Activated CD8-positive, alpha-beta memory T cell treated with anti-CD3 and anti-CD28 coated beads for 36 hours (primary cell): ENCODE data around the gene TMOD4. TPM values are rescaled to one million over a fixed set of nuclear protein-coding genes. Genes with fewer than 3 reads are reported as not detected.
"Not testable (repeated sequence)": the region's sequence is repeated elsewhere in the genome, so short reads cannot be mapped to it uniquely, and the experiment has no call there.

ENCODE experiments used
- CTCF ChIA-PET: fragments of 350-600 bp; sonication (Branson Sonifier 250); formaldehyde crosslinking; loops from one replicate; lab custom pipeline; 2021; ENCODE audit warnings: antibody characterized with exemption; lab: Charles Lee
- POLR2A ChIA-PET: fragments of 350-600 bp; sonication (Branson Sonifier 250); formaldehyde crosslinking; loops from one replicate; lab custom pipeline; 2021; ENCODE audit warnings: antibody characterized with exemption; lab: Charles Lee
- total RNA-seq, 2 experiments: library from RNA; stranded (reverse); gene quantifications; one replicate each; pipeline ENCODE4 v1.2.3, GENCODE V29; 2021

The TMOD4 gene
- 1 to 10 TPM in 1 of 2 experiments, under 1 TPM in 1; 0.78 to 2.1 TPM for total RNA-seq

- ChIA-PET CTCF (no interaction called here), POLR2A (no interaction called here)
Measured at GRCh38 chr1:151175863-151176262, at the start of gene TMOD4. Gene TMOD4, minus strand, starts transcription at chr1:151175981. Its CDS starts 1,106 bp downstream, at chr1:151174875.

- CTCF ChIA-PET: interaction anchor here (0.6 kb wide), 1 partner anchor 150 kb away, joined by 3 read pairs; no protein-coding TSS in a partner anchor
- POLR2A ChIA-PET: no interaction called here
Measured at GRCh38 chr1:151222130-151222529, 46.3 kb upstream of the TMOD4 start.

DNA sequence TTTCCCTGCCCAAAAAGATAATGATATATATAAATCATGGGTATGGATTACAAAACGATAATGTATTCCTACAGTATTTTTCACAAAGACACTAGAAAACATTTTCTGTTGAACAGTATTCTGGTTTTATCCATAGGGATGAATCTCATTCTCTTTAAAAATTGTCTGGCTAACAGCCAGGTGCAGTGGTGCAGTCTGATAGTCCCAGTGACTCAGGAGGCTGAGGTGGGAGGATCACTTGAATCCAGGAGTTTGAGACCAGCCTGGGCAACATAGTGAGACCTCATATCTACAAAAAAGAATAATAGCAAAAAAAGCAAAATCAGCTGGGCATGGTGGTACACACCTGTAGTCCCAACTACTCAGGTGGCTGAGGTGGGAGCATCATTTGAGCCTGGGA, 45.8 kb upstream of the TMOD4 start:
- ChIA-PET POLR2A (no interaction called here), CTCF (no interaction called here)

- ChIA-PET POLR2A (no interaction called here), CTCF (no interaction called here)
Measured at GRCh38 chr1:151213560-151213959, 37.8 kb upstream of the TMOD4 start.

DNA sequence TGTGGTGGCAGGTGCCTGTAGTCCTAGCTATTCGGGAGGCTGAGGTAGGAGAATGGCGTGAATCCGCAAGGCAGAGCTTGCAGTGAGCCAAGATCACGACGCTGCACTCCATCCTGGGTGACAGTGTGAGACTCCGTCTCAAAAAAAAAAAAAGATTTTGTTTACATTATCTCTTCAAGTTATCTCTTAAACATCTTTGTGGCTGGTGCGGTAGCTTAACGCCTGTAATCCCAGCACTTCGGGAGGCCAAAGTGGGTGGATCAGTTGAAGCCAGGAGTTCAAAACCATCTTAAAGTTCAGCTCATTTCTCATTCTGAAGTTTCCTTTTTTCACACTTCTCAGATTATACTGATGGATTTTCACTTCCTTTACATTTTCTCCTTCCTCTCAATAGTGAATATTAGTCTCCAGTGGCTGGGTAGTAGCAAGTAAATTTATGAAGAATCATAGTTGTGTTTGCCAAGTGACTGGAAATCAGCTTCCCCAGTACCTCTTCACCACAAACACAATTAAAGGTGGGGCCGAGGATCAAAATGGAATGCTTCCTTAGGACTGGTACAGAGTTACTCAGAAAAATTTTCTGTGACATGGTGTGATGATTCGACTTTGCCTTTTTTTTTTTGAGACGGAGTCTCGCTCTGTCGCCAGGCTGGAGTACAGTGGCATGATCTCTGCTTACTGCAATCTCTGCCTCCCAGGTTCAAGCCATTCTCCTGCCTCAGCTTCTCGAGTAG, 36.4 kb upstream of the TMOD4 start:
- CTCF ChIA-PET: interaction anchor here (1.0 to 1.9 kb wide), 2 partner anchors 40 to 490 kb away, joined by 5 to 7 read pairs; no protein-coding TSS in a partner anchor
- POLR2A ChIA-PET: no interaction called here

GRCh38 chr1:151210830-151211229, 35.0 kb upstream of the TMOD4 start:
- POLR2A ChIA-PET: no interaction called here
- CTCF ChIA-PET: interaction anchor here (1.9 kb wide), 1 partner anchor 41 kb away, joined by 7 read pairs; no protein-coding TSS in a partner anchor

DNA sequence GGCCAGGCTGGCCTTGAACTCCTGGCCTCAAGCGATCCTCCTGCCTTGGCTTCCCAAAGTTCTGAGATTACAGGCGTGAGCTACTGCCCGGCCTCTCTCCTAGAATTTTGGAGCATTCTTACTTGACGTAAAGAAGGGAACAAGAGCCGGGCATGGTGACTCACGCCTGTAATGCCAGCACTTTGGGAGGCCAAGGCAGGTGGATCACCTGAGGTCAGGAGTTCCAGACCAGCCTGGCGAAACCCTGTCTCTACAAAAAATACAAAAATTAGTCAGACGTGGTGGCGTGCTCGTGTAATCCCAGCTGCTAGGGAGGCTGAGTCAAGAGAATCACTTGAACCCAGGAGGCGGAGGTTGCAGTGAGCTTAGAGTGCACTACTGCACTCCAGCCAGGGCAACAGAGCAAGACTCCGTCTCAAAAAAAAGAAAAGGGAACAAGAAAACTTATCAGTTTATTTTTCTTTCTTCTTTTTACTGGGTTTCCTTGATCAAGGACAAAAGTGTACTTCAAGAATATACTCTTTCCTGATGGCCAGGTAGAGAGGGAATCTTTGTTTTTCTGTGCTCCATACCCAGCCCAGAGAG, 29.7 kb upstream of the TMOD4 start:
- CTCF ChIA-PET, POLR2A ChIA-PET: not testable (repeated sequence)

DNA sequence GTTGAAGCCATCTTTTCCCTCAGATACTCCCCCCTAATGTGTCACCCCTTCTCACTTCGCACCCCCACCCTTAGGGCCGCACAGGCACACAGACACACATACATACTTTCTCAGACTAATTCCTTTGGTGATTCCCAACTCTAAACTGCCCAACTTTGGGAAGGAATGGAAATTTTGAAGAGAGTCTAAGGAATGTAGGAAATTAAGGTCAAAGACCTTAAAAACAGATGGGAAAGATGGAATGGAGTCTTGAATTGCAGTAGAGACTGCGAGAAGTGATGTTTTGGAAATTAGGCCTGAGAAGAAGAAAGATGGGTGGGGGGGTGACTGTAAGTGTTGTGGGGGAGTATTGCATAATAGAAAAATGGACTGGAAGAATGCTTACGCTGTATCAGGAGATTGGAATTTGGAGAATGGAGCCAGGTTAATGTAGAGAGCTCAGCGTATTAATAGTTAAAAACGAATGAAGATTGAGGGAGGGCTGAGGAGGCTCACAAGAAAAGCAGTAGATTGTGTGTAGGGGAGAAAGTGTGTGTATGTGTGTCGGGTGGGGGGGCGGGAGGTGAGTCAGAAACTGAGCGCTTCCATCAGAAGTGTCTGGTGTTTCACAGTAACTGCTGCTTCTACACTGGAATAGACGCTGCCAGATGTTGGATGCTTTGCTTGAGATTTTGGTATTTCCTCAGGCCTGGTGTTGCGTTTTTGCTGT, 24.2 kb upstream of the TMOD4 start:
- POLR2A ChIA-PET: interaction anchor here (0.6 kb wide), 1 partner anchor 51 kb away, joined by 8 read pairs; no protein-coding TSS in a partner anchor

DNA sequence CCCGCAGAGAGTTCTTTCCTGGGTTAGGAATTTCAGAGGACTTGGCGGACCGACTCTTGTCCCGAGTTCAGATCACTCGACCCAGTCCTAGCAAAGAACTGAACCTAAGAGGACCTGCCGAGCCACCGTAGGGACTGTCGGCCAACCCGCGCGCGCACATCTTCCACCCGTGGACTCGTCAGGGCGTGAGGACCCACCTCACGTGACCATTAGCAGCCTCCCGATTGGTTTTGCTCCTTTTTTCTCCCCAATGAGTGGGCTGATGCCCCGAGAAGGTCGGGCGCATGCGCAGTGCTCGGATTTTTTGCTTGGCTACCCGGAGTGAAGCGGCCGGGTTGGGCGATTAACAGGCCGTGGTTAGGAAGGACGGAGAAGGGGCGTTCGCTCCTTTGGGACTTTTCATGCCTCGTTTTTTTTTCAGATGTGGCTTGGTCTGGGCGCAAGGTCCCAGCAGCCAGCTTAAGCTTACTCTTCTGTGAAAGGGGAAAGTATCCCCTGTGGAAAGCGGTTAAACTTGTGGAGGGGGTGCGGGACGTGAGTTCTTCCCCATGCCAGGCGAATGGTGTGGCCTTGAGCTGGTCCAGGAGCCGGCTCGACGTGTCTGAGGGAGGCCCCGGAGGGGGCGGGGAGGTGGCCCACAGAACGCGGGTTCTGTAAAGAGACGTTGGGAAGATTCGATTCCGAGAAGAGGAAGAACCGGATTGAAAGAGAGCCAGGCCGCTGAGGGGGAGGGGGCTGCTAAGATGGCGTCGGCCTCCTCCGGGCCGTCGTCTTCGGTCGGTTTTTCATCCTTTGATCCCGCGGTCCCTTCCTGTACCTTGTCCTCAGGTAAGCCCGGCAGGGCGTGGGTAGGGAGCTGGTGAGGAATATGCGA, 22.7 kb upstream of the TMOD4 start, which contains the start of gene PIP5K1A:
Gene PIP5K1A (plus strand): TSS at position 299 of the 874 bp plus-strand sequence. CDS start 445 bp downstream, at position 744.
- POLR2A ChIA-PET: interaction anchor here (0.6 to 1.4 kb wide), 4 partner anchors 9 to 57 kb away, joined by 3 to 7 read pairs (median 4); partner anchors contain the start of genes PSMD4 and VPS72
- CTCF ChIA-PET: interaction anchor here (1.0 to 1.2 kb wide), 4 partner anchors 9 to 242 kb away, joined by 3 to 4 read pairs (median 3); no protein-coding TSS in a partner anchor

More for the DNA sequence above, 24.2 kb upstream of the TMOD4 start:
- CTCF ChIA-PET: interaction anchor here (0.6 to 1.2 kb wide), 4 partner anchors 52 to 129 kb away, joined by 3 to 5 read pairs (median 4); no protein-coding TSS in a partner anchor

DNA sequence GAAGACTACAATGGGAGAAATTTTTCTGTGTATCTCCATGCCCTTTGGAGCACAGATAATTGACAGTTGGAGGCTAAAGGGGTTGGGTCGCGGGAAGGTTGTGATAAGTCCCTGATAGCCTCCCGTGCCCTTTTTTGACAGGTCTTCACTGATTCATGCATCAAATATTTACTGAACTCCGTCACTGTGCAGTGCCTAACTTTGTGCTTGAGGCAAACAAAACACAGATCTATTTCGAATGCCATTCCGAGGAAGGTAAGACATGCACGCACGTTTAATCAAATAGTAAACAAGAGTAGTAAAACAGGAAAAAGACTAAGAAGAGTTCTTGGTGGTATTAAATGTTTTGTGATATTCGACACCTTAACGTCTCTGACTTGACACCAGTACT, 22.1 kb upstream of the TMOD4 start:
- CTCF ChIA-PET: no interaction called here

GRCh38 chr1:151196292-151196800, 20.6 kb upstream of the TMOD4 start:
- ChIA-PET POLR2A (interaction anchor here (0.6 to 0.7 kb wide), 2 partner anchors 86 to 203 kb away, joined by 3 to 6 read pairs; partner anchors contain the start of gene PSMB4), CTCF (interaction anchor here (0.6 to 1.0 kb wide), 3 partner anchors 34 to 99 kb away, joined by 3 to 5 read pairs (median 3); no protein-coding TSS in a partner anchor)

More for the DNA sequence above, 22.1 kb upstream of the TMOD4 start:
- POLR2A ChIA-PET: interaction anchor here (1.4 kb wide), 1 partner anchor 8 kb away, joined by 7 read pairs; the partner anchor contains the start of gene VPS72

DNA sequence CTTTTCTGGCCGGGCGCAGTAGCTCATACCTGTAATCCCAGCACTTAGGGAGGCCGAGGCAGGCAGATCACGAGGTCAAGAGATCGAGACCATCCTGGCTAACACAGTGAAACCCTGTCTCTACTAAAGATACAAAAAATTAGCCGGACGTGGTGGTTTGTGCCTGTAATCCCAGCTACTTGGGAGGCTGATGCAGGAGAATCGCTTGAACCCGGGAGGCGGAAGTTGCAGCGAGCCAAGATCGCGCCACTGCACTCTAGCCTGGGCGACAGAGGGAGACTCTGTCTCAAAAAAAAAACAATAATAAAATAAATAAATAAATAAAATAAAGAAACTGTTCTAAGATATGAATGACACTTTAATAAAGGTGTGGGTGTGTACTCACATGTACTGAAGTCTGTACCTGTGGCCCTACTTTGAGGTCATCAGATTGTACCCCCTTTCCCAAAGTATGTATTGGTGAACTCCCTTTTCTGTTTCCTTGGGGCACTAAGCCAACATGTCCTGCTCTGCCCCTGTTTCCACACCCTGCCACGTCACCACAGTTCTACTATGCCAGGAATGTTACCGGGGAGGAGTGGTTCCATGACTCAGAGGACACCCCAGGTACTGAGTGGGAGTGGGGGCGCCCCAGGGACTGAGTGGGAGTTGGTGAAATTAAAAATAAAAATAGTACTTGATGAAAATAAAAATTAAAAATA, 19.3 kb upstream of the TMOD4 start:
- POLR2A ChIA-PET: not testable (repeated sequence)
- CTCF ChIA-PET: interaction anchor here (0.6 to 2.2 kb wide), 3 partner anchors 31 to 56 kb away, joined by 3 to 9 read pairs (median 4); no protein-coding TSS in a partner anchor

DNA sequence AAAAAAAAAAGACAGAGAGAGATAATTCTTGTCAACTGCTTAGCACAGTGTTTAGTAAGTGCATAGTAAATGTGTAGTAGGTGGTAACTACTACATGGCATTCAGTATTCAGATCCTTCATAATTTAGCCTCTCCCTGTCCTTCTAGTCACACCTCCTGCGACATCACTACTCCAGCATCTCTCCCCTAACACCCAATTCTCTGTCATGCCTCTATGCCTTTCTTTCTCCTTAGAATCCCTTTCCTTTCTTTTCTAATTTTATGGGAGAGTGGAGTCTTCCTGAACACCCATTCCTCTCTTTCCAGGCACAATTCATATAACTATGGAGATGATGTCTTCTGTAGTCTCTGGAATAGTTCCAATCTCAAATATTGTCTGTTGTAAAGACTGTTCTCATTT, 18.1 kb upstream of the TMOD4 start:
- CTCF ChIA-PET: interaction anchor here (2.2 kb wide), 1 partner anchor 58 kb away, joined by 9 read pairs; no protein-coding TSS in a partner anchor
- POLR2A ChIA-PET: no interaction called here

DNA sequence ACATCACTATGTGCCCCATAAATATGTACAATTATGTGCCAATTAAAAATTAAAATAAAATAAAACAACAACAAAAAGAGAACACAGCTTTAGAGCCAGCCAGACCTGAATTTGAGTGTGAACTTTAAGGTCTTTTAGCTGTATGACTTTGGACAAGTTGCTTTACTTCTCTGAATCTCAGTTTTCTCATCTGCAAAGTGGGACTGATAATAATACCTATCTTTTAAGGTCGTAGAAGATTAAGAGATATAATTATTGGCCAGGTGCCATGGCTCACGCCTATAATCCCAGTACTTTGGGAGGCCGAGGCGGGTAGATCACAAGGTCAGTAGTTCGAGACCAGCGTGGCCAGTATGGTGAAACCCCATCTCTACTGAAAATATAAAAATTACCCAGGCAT, 17.5 kb upstream of the TMOD4 start:
- ChIA-PET POLR2A (no interaction called here), CTCF (interaction anchor here (0.8 kb wide), 1 partner anchor 60 kb away, joined by 6 read pairs; no protein-coding TSS in a partner anchor)

- ChIA-PET CTCF (interaction anchor here (0.7 kb wide), 1 partner anchor 65 kb away, joined by 4 read pairs; no protein-coding TSS in a partner anchor), POLR2A (no interaction called here)
Measured at GRCh38 chr1:151192047-151192446, 16.3 kb upstream of the TMOD4 start.

DNA sequence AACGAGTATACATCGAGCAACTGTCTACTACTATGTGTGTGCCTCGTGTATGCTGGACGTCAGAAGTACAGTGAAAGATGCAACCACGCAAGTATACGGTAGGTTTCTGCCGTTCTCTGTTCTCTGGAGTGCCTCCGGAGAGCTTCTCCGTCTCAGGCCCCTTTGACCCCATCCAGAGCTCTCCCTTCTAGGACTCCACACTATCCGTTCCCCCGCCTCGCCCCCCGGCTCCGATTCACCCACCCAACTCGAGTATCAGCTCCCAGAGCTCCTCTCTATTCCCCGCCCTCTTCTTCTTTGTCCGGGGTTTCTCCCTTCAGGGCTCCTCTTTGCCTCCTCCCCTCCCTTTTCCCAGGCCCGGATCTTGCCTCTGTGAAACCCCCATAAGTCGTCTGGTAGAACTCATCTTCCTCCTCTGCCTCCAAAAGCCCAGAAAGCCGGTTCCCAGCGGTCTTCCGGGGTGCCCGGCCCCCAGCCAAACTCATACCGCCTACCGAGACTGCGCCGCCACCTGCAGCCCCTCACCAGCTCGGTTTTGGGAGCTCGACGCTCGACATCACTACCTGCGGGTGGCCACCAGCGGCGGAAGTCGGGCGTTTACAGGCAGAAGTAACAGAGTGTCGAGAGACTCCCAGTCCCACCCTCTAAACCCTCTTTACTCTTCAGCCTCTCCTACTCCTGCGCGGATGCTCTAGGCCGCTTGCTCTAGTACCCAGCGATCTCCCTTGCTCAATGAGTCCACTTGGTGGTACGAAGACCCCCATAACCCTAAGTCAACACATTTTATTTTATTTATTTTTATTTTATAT, 14.1 kb upstream of the TMOD4 start, which contains the start of gene VPS72:
Gene VPS72 (minus strand): TSS at position 561 of the 809 bp plus-strand sequence. CDS start 76 bp downstream, at position 485.
- POLR2A ChIA-PET: interaction anchor here (0.5 to 1.7 kb wide), 13 partner anchors 9 to 654 kb away, joined by 3 to 8 read pairs (median 3); partner anchors contain the start of genes PIP5K1A, PSMD4, SCNM1 and TNFAIP8L2
- CTCF ChIA-PET: interaction anchor here (0.6 to 2.2 kb wide), 10 partner anchors 9 to 151 kb away, joined by 3 to 7 read pairs (median 4); partner anchors contain the start of genes GABPB2 and TNFAIP8L2
